HG02642 (cell line): ENCODE measurements around the gene ATPAF1.
A peak's percentile ranks its signal among the peaks of the same experiment; 100 is the strongest.
"Not testable (repeated sequence)": the region's sequence is repeated elsewhere in the genome, so short reads cannot be mapped to it uniquely, and the experiment has no call there.

Experiments
- ATAC-seq: cut with Tn5 transposase; IDR thresholded peaks from one replicate; pipeline ENCODE4 v1.9.1; 2021; ENCODE audit warnings: mild to moderate bottlenecking; ENCODE audit not compliant: unreplicated experiment, poor library complexity

The ATPAF1 gene

DNA sequence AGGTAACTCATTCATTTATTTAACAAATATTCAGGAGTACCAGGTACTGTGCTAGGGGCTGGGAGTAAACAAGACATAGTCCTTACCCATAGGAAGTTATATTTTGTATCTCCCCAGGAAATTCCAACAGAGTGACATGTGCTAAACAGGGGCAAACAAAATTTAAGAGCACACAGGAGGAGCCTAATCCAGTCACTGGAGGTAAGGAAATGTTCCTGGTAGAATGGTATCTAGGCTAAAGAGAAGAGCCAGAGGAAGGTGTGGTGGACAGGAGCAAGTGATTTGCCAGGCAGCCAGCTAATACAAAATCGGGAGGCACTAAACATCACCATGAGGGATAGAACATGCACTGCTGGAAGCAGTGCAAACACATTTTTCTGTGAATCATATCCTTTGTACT lies 13.9 kb upstream of the ATPAF1 start:
- no peak for ATAC-seq

DNA sequence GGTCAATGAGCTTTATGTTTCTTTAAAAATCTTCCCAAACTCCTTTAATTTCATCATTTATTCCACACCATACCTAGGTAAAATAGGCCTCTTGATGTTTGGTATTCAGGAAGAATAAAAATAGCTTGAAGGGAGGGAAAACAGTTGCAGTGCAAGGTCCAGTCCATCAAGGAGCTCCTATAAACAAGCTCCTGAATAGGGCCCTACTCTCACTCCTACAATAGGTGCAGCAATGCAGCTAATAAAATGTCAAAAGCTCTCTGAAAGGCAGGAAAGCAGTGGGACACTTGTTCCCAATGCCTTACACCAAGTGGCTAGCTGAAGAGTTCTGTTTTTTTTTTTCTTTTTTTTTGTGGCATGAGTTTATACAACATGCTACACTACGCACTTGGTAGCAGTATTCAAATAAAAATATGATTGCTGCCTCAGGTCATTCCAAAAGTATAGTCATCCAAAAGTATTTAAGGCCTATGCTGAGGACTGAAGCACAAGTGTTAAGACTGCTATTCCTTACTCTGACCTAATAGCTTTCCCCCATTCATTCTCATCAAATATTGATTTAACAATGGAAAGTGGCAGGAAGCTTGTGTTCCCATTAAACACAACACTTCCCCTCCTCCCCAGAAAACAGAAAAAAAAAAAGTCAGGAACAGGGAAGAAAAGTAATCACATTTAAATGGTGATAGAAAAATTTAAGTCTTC lies 13.3 kb upstream of the ATPAF1 start:
- no peak for ATAC-seq

DNA sequence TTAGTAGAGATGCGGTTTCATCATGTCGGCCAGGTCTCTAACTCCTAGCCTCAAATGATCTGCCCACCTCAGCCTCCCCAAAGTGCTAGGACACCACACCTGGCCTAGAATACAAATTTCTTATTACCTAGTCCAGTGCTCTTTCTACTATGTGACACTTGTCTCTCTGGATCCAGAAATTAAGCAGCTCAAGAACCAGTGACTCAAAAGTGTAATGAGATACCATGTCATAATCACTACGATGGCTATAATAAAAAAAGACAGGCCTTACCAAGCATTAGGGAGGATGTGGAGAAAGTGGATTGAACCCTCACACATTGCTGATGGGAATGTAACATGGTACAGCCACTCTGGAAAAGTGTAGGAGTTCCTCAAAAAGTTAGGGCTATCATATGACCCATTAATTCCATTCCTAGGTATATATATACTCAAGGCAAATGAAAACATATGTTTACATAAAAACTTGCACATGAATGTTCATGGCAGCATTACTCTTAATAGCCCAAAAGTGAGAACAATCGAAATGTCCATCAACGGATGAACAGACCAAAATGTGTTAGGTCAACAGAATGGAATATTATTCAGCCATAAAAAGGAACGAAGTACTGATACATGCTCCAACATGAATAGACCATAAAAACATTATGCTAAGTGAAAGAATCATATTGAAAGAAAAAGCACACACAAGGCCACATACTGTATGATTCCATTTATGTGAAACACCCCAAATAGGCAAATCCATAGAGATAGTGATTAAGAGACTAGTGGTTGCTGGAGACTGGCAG lies 11.8 kb upstream of the ATPAF1 start:
- no peak for ATAC-seq

DNA sequence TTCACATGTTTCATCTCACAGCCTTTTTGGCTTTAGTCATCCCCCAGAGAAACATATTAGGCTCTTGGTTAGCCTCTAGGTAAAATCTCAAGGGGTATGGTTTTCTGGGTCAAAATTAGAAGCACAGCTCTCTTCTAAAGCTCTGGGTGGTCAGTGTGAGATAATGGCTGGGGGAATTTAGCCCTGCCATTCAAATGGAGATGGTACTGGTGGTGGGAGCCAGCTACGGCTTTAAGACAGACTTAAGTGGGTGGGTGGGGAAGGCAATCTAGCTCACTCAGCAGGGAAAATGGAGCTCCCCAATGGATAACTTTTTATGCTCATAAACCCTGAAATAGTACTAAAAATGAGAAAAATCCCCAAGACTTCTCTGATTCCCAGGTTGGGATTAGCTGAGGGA lies 9.2 kb upstream of the ATPAF1 start:
- ATAC-seq, result no peak

DNA sequence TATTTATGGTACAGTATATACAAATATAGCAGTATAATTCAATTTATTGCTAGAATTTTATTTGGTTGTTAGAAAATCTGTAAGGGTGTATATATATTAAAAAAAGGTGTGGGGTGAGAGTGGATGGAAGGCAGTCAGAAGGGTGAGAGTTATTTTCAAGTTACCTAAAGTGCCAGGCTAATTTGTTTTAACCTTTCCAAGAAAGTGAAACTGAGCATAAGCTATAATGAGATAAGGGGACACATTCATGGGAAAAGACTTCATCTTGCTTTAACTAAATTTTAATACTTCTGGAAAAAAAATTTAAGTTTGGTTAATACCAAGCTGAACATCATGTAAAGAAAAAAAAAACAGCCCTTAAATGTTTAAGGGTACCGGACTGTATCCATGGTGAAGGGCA lies 8.4 kb upstream of the ATPAF1 start:
- ATAC-seq, result no peak

DNA sequence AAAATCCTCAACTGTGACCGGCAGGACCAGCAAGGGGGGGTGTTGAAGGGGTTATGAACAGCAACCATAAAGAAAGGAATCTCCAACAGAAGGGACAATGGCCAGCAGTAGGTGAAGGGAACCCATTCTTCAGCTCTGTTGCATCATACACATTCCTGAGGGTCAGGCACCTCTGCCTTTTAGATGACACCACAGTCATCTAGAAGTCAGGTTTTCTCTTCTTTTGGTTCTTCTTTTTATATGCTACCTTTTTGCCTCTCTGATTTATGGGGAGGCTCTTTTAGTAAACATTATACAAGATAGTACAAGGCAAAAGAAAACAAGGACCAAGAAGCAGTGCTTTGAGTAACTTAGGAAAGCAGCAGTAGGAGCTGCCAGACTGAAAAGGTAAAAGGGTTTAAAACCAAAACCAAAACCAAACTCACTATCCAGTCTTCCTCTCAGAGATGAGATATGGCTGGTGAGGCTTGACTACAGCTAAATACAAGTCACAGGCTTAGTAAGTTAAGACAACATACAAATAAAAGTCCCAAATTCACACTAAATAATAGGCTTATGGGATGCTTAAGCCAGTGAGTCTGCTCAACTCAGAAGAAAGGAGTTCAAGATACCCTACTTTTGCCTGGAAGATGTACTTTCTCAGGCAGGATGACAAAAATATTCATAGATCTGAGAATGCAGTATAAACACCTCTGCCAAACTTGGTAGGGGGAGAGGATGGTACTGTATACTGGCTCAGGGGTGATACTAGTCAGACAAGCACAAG lies 7.6 kb upstream of the ATPAF1 start:
- peak; percentile 53 for ATAC-seq

GRCh38 chr1:46673749-46674182 lies 5.6 kb upstream of the ATPAF1 start:
- ATAC-seq, result no peak

DNA sequence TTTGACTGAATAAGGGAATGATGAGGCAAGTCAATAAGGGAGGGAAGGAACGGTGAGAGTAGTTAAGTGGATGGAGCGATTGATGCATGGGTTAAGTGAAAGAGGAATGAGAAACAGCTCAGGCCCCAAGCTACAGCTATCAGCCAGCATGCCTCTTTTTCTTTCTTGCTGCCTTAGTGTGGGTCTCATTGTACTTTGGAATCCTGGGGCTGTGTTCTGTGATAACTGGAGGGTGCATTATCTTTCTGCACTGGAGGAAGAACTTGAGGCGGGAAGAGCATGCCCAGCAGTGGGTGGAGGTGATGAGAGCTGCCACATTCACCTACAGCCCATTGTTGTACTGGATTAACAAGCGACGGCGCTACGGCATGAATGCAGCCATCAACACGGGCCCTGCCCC lies 4.5 kb upstream of the ATPAF1 start:
- ATAC-seq, result no peak

DNA sequence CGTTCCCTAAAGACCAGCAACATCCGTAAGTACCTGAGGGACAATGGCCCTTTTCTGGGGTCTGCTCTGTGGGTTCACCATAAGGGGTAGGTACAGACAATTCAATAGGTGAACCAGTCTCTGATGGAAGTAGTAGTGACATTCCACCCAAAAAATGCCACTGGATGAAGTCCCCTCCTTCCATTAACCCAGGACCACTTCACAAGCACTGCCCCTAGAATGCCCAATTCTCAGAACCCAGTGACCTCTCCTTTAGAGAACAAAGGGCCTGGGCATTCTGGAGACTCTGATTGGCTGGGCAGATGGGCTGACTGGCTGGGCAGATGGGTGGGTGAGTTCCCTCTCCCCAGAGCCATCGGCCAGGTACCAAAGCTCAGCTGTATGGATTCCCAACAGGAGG lies 3.4 kb upstream of the ATPAF1 start, which contains the start of gene TEX38:
TSS of gene TEX38 (plus strand) at position 301 of the 400 bp plus-strand sequence. CDS start at position 382, 81 bp downstream.
- no peak for ATAC-seq

GRCh38 chr1:46670134-46670533 lies 2.0 kb upstream of the ATPAF1 start:
- no peak for ATAC-seq

DNA sequence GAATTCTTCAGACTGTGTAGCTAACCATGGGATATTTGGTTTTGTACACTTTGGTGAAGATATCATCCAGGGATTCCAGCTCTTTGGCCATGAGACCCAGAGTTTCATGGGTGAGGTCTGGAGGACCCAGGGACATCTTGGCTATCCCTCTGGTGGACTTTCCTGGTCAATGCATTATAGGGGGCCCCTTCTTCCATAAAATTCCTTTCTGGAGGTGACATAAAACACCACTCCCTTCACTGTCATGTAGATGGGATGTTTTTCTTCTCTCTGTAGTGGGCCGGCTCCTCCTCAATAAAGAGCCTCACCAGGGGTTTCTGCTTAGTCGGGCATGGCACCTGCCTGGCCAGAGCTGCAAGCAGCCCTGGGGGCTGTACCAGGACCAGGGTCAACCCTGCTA lies 2.2 kb downstream of the ATPAF1 start:
- ATAC-seq, result no peak

GRCh38 chr1:46662919-46663318 lies 5.2 kb downstream of the ATPAF1 start:
- ATAC-seq, result not testable (repeated sequence)

GRCh38 chr1:46660116-46660515 lies 8.0 kb downstream of the ATPAF1 start:
- ATAC-seq, result not testable (repeated sequence)

DNA sequence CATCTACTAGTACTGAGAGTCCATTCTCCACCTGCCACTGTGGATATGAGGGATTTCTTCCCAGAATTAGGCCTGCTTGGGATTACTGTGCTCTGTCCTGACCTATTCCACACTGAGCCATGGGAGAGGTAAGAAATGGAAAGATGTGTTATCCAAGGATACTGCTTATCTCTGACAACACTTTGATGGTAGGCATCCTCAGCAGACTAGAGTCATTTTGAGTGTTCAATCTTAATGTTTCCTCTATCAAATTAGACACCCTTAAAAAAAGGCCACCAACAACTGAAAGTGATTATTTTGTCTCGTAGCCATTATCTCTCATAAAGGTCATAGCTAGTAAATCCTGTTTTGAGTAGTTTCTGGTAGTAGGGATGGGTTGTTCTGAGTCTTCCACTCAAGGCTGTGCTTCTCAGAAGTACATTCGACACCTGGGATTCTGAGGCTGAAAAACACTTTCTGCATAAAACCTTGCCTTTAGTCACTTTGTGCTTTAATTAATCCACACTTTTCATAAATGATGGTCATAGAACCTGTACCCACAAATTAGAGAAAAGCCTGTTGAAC lies 8.8 kb downstream of the ATPAF1 start:
- ATAC-seq, result no peak

DNA sequence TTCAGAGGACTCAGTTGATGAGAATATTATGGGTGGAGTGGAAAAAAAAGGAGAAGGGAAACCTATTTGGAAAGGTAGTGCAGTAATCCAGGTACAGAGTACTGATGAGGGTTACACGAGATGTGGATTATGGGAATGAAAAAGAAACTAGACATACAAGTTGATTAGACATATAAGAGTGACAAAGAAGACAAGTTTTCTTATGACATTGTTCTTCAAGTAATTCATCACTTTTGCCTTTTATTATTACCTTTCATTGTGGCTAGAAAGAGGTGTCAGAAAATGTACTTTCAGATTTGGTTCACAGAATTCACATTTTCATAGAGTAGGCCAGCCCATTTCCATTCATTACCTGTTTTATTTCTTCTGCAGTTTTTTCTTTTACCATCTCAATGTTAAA lies 10.4 kb downstream of the ATPAF1 start:
- ATAC-seq, result no peak

DNA sequence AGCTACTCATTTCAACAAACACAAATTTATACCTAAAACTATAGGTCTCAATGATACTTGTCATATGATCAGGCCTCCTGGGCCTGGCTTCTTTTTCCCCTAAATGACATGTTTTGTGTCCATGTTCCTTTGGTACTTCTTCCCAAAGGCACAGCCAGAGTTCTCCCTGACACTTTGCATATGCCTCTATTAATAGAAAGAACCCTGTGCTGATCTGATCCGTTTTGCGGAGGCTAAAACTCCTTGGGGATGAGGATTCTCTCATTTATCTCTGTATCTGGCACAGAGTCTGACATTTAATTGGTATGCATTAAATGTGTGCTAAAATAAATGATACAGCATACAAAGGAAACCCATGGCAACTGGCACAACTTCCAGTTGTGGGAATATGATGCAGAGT lies 11.5 kb downstream of the ATPAF1 start:
- ATAC-seq, result no peak

GRCh38 chr1:46655848-46656247 lies 12.3 kb downstream of the ATPAF1 start:
- no peak for ATAC-seq

DNA sequence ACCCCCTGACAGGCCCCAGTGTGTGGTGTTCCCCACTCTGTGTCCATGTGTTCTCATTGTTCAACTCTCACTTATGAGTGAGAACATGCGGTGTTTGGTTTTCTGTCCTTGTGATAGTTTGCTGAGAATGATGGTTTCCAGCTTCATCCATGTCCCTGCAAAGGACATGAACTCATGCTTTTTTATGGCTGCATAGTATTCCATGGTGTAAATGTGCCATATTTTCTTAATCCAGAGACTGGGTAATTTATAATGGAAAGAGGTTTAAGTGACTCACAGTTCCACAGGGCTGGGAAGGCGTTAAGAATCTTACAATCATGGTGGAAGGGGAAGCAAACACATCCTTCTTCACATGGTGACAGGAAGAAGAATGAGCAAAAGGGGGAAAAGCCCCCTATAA lies 13.5 kb downstream of the ATPAF1 start:
- not testable (repeated sequence) for ATAC-seq

GRCh38 chr1:46654012-46654411 lies 14.2 kb downstream of the ATPAF1 start:
- ATAC-seq, result no peak

DNA sequence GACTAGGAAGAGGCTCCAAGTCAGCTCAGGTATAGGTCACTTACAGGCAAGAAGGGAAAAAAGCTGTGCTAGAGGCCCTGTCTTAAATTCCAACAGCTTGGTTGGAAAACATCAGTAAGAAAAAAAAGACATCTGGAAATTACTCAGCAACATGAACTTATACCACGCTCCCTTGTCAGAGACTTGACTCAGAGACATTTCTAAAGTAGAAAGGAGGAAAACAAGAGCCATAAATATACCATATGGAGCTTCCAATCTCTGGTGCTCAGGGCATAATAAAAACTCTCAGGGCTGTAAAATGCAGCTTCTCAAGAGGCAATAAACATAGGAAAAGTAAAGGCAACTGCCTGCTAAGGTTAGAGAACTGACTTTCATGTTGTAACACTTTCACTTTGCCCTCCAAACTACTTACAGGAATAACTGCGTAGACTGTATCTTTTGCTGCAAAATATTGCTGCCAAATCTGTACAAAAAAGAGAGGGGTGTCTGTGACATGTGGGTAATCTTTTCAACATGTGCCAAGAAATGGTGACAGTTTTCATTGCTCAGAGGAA lies 14.7 kb downstream of the ATPAF1 start:
- ATAC-seq, result no peak
